Urinary bladder (tissue), 4 donors: ENCODE results near the gene ABCA8. TPM values are rescaled to one million over a fixed set of nuclear protein-coding genes. Genes with fewer than 3 reads are reported as not detected.
A peak's percentile ranks its signal among the peaks of the same experiment; 100 is the strongest.
"Not testable (repeated sequence)": the region's sequence is repeated elsewhere in the genome, so short reads cannot be mapped to it uniquely, and the experiment has no call there.

ENCODE experiments used
- DNase-seq: peaks from one replicate; pipeline ENCODE4 v3.0.0-alpha.2; 2015; ENCODE audit errors: extremely low spot score
- H3K27ac ChIP-seq: one replicate; pipeline ENCODE4 v1.5.1; 2013; ENCODE audit warnings: low read depth, mild to moderate bottlenecking, moderate library complexity
- H3K36me3 ChIP-seq: one replicate; pipeline ENCODE4 v1.6.1; 2013; ENCODE audit warnings: mild to moderate bottlenecking, moderate library complexity; ENCODE audit not compliant: insufficient read depth
- H3K4me1 ChIP-seq: one replicate; pipeline ENCODE4 v1.6.1; 2013; ENCODE audit warnings: mild to moderate bottlenecking, moderate library complexity; ENCODE audit not compliant: insufficient read depth
- H3K4me3 ChIP-seq: one replicate; pipeline ENCODE4 v1.5.1; 2013; ENCODE audit warnings: low read depth, low read length
- WGBS: extraction: QIAGEN DNeasy Blood & Tissue Kit; methylation state at CpG from one replicate; pipeline ENCODE4 v1.1.7; 2013; 5-methylcytosine and 5-hydroxymethylcytosine counted together
- polyA plus RNA-seq: library from polyadenylated mRNA; stranded (reverse); fragments of 200-250 nt; gene quantifications from one replicate; pipeline ENCODE4 v1.2.3, GENCODE V29; 2013
- total RNA-seq: library from RNA; depleted of rRNA; stranded (reverse); fragments of >200 nt; gene quantifications from one replicate; pipeline ENCODE4 v1.2.3, GENCODE V29; 2014
- donor health status: healthy with polysubstance abuse.
- donor health status: healthy.

Gene ABCA8
- total and polyA plus RNA-seq, 2 donors, result 43.6 to 107 TPM

GRCh38 chr17:68954146-68954896 is 871 bp downstream of the ABCA8 start:
- Histone ChIP-seq H3K27ac (no peak overlapping the region), H3K36me3 (no peaks in the 10 kb centered on the region), H3K4me1 (no peaks in the 10 kb centered on the region), H3K4me3 (peak overlapping the region; percentile 49)
- WGBS, result 23% methylated on average over 4 of the region's 4 CpGs
- no peak for DNase-seq

DNA sequence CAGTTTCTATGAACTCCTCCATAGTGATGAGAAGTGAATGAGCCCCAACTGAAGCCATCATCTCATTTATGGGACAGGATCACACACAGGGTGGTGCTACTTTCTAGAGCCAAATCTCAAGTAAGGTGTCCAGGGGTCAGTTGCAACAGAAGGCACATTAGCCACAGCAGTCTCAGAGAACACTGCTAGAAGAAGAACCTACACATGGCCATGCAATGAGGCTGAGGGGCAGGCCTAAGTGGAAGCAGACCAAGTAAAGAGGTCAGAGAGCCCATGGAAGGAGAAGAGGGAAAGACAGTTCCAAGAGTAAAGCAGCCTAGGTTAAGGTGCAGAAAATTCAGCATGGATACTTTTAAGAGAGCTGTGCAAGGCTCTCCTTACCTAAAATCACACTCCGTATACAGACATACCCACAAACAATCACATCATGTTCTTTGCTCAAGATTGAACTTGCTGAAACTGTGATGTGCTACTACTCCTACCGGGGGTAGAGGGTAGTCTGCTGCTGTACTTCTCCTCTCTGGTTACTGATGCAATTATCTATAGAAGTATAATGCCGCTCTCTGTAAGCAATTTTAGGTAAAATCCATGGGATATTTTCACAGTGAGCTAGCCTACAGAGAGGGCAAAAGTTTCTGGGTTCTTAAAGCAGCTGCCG is 1.7 kb downstream of the ABCA8 start:
- 78% methylated on average over 4 of the region's 4 CpGs for WGBS
- peak overlapping the region; percentile 49 for H3K4me3 ChIP-seq
- H3K27ac ChIP-seq, result no peak overlapping the region
- H3K4me1 ChIP-seq, result no peaks in the 10 kb centered on the region
- no peaks in the 10 kb centered on the region for H3K36me3 ChIP-seq
- no peak for DNase-seq

- Histone ChIP-seq H3K4me1 (no peaks in the 10 kb centered on the region), H3K27ac (no peak overlapping the region), H3K4me3 (no peak overlapping the region), H3K36me3 (no peaks in the 10 kb centered on the region)
- DNase-seq, result no peak
- whole genome bisulfite sequencing, result 93% methylated on average over 4 of the region's 4 CpGs
Observed at GRCh38 chr17:68950725-68951124, 4.5 kb downstream of the ABCA8 start.

- not testable (repeated sequence) for H3K4me3 ChIP-seq, H3K4me1 ChIP-seq, H3K27ac ChIP-seq, H3K36me3 ChIP-seq, DNase-seq
- 94% methylated on average over 1 of the region's 1 CpG for WGBS
Observed at GRCh38 chr17:68947868-68948267, 7.3 kb downstream of the ABCA8 start.

DNA sequence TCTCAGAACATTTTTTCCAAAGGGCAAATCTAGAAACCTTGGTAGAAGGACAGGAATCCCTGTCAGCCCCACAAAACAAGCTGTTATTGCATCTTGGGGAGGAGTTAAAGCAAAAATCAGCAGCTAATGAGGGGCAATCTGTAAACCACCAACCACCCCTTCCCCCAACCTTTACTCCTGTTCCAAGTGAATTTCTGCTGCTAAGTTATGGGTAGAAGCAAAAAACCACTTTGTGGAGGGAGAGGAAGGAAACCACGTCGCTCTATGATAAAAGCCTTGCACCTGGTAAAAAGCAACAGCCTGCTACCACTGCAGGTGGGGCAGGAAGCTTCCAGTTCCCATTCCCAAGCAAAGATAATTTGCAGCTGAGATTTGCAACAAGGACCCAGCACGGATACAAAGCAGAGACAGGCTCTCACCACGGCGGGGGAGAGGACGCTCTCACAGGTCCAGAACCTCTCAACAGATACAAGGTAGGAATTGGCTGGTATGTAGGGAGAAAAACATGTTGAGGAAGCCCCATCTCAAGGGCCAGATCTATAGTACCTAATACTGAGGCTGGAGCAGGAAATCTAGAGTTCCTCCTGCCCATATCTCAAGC is 10.7 kb downstream of the ABCA8 start:
- no peak overlapping the region for H3K4me3 ChIP-seq
- 85% methylated on average over 6 of the region's 6 CpGs for WGBS
- no peaks in the 10 kb centered on the region for H3K4me1 ChIP-seq
- DNase-seq, result no peak
- H3K27ac ChIP-seq, result no peak overlapping the region
- no peaks in the 10 kb centered on the region for H3K36me3 ChIP-seq

GRCh38 chr17:68943812-68944182 is 11.4 kb downstream of the ABCA8 start:
- not testable (repeated sequence) for H3K36me3 ChIP-seq, H3K4me1 ChIP-seq, H3K27ac ChIP-seq, H3K4me3 ChIP-seq, DNase-seq
- 96% methylated on average over 2 of the region's 2 CpGs for WGBS

GRCh38 chr17:68943123-68943811 is 11.9 kb downstream of the ABCA8 start:
- WGBS, result 93% methylated on average over 4 of the region's 4 CpGs
- no peak for DNase-seq
- Histone ChIP-seq H3K4me3 (no peak overlapping the region), H3K27ac (no peak overlapping the region), H3K36me3 (no peaks in the 10 kb centered on the region), H3K4me1 (no peaks in the 10 kb centered on the region)

GRCh38 chr17:68942389-68942788 is 12.8 kb downstream of the ABCA8 start:
- no peak overlapping the region for H3K4me3 ChIP-seq
- no peak overlapping the region for H3K27ac ChIP-seq
- 69% methylated on average over 3 of the region's 3 CpGs for WGBS
- no peaks in the 10 kb centered on the region for H3K4me1 ChIP-seq
- no peaks in the 10 kb centered on the region for H3K36me3 ChIP-seq
- DNase-seq, result no peak

- H3K27ac ChIP-seq, result no peak overlapping the region
- H3K4me1 ChIP-seq, result no peaks in the 10 kb centered on the region
- DNase-seq, result no peak
- no peak overlapping the region for H3K4me3 ChIP-seq
- H3K36me3 ChIP-seq, result no peaks in the 10 kb centered on the region
- WGBS, result 72% methylated on average over 6 of the region's 6 CpGs
Observed at GRCh38 chr17:68941761-68942160, 13.4 kb downstream of the ABCA8 start.

DNA sequence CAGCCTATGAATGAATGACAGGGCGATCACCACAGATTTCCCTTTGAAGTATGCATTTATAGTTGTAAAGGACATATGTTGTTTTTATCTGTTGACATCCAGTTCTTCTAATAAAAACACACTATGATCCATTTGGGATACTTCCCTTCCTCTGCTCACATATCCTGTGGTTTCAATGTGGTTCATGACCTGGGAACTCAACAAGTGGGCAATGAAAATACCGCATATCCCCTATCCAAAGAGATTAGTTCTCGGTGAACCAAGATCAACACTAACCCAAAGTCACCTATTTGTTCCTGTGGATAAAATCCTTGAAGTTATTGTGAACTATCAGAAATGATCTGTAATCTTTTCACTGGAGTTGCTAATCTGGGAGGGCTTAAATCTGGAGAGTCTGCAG is 16.0 kb downstream of the ABCA8 start:
- Histone ChIP-seq H3K27ac (no peak overlapping the region), H3K4me3 (no peak overlapping the region), H3K36me3 (no peaks in the 10 kb centered on the region), H3K4me1 (no peaks in the 10 kb centered on the region)
- 64% methylated on average over 3 of the region's 3 CpGs for WGBS
- DNase-seq, result no peak

DNA sequence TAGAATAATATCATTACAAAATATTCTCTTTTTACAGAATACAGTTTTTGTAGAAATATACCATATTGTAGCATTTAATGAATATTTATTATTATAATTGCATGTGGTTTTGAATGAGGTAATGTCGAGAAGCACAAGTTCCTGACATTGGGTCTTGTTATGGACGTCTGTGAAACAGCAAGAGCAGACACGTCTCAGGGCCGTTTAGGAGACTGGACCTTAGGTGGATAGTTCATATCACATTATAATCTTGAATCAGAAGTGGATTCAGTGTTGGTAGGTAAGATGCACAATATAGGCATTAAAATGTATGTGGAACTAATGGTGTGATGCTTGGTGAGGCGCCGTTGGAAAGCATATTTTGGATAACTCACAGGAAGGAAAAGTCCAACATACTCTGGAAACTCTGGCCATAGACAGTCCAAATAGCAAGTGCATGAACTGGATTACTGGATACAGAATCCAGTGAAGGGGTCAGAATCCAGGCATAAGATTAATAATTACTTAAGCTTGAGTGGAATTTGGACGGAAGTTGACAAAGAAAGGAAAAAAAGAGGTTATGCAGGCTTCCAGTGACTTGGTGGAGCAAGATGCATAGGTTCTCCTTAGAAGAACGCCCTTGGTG is 17.2 kb downstream of the ABCA8 start:
- Histone ChIP-seq H3K4me3 (no peak overlapping the region), H3K27ac (no peak overlapping the region), H3K4me1 (no peaks in the 10 kb centered on the region), H3K36me3 (no peaks in the 10 kb centered on the region)
- DNase-seq, result no peak
- 86% methylated on average over 8 of the region's 8 CpGs for WGBS

DNA sequence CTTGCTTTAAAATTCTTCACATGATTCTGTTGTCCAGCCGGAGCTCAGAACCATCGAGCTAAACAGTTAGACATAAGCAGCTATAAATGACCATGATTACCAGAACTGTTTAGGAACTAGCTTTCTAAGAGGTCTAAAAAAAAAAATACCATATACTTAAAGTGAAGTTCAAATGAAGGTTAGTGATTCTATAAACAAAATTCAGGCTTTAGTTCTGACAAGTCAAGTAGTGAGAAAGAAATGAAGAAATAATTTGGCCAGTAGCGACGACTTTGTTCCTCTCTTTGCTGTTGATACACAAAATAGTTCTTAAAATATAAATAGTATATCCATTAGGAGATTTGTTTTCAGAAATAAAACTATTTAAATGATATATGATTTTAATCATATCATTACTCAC is 27.7 kb downstream of the ABCA8 start:
- Histone ChIP-seq H3K36me3 (peaks cover 2% of the 10 kb centered on the region), H3K4me3 (no peak overlapping the region), H3K27ac (no peak overlapping the region), H3K4me1 (no peaks in the 10 kb centered on the region)
- no peak for DNase-seq
- WGBS, result 68% methylated on average over 4 of the region's 4 CpGs
